ENCODE results near the gene PPP2CA.

GRCh38 chr5:134162592-134162991, 63.3 kb downstream of the PPP2CA start:
- TF ChIP-seq, protein P1, sequence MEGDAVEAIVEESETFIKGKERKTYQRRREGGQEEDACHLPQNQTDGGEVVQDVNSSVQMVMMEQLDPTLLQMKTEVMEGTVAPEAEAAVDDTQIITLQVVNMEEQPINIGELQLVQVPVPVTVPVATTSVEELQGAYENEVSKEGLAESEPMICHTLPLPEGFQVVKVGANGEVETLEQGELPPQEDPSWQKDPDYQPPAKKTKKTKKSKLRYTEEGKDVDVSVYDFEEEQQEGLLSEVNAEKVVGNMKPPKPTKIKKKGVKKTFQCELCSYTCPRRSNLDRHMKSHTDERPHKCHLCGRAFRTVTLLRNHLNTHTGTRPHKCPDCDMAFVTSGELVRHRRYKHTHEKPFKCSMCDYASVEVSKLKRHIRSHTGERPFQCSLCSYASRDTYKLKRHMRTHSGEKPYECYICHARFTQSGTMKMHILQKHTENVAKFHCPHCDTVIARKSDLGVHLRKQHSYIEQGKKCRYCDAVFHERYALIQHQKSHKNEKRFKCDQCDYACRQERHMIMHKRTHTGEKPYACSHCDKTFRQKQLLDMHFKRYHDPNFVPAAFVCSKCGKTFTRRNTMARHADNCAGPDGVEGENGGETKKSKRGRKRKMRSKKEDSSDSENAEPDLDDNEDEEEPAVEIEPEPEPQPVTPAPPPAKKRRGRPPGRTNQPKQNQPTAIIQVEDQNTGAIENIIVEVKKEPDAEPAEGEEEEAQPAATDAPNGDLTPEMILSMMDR (IDR thresholded peaks at IDR 0.05) = no peak
- no peak for TF ChIP-seq ZFX (IDR thresholded peaks at IDR 0.05; ENCODE audit: borderline replicate concordance)

Data from 22Rv1 (cell line).